ENCODE data around the gene COPS7A. TPM values are rescaled to one million over a fixed set of nuclear protein-coding genes. Genes with fewer than 3 reads are reported as not detected.

COPS7A gene
- total and polyA plus RNA-seq, 9 of the 15 experiments (the other 6 are each of a cell fraction or from before 2014, with no cell fraction given) = 12.7 to 36.0 (median 24.3) TPM

DNA sequence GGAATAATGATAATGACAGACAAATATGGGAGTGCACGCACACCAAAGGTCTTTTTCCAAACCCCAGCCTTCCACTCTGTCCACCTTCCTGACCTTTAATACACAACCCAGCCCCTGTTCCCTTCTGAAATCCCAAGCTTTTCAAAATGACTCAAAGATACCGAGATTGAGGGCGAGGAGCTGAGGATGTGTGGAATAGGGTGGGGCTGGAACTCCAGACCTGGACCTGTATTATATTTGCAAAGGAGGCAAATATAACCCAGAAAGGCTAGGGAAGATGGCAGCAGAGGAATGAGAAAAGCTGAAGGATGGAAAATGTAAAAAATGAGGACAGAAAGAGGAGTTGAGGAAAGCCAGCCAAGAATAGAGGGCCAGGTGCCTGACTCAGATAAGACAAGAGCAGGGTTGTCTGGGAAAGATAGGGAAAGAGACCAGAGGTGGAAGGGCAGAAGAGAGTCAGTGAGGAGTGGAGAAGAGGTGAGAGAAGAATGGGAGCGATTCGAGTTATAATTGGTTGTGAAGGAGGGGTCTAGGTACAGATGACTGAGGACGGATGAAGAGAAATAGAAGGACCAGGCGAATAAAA lies 41.3 kb downstream of the COPS7A start (continued):
- TF ChIP-seq, protein P1, sequence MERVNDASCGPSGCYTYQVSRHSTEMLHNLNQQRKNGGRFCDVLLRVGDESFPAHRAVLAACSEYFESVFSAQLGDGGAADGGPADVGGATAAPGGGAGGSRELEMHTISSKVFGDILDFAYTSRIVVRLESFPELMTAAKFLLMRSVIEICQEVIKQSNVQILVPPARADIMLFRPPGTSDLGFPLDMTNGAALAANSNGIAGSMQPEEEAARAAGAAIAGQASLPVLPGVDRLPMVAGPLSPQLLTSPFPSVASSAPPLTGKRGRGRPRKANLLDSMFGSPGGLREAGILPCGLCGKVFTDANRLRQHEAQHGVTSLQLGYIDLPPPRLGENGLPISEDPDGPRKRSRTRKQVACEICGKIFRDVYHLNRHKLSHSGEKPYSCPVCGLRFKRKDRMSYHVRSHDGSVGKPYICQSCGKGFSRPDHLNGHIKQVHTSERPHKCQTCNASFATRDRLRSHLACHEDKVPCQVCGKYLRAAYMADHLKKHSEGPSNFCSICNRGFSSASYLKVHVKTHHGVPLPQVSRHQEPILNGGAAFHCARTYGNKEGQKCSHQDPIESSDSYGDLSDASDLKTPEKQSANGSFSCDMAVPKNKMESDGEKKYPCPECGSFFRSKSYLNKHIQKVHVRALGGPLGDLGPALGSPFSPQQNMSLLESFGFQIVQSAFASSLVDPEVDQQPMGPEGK (CRISPR knock-in tag; IDR thresholded peaks at IDR 0.05; ENCODE audit: borderline replicate concordance) = no peak
- TF ChIP-seq, protein P2, sequence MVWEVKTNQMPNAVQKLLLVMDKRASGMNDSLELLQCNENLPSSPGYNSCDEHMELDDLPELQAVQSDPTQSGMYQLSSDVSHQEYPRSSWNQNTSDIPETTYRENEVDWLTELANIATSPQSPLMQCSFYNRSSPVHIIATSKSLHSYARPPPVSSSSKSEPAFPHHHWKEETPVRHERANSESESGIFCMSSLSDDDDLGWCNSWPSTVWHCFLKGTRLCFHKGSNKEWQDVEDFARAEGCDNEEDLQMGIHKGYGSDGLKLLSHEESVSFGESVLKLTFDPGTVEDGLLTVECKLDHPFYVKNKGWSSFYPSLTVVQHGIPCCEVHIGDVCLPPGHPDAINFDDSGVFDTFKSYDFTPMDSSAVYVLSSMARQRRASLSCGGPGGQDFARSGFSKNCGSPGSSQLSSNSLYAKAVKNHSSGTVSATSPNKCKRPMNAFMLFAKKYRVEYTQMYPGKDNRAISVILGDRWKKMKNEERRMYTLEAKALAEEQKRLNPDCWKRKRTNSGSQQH (CRISPR knock-in tag; IDR thresholded peaks at IDR 0.05) = peak; percentile 63; the same call in 1 of the 2 replicates
- TF ChIP-seq POLR2A (conservative IDR thresholded peaks at IDR 0.05) = 0 out of 2 replicates have a peak, but pooled peaks have one; percentile 3
- TF ChIP-seq ETV6 (IDR thresholded peaks at IDR 0.05; ENCODE audit: borderline replicate concordance in 1 of 2, low read depth in 2 of 2, low read length in 1 of 2) = no peak
- TF ChIP-seq ETV6 (CRISPR knock-in tag; IDR thresholded peaks at IDR 0.05; ENCODE audit: borderline replicate concordance) = no peak
- TF ChIP-seq PTBP1 (IDR thresholded peaks at IDR 0.05; ENCODE audit: low read depth, low read length) = no peak
- no peak for TF ChIP-seq PHB (CRISPR knock-in tag; IDR thresholded peaks at IDR 0.05)
- TF ChIP-seq MEF2A (IDR thresholded peaks at IDR 0.05; ENCODE audit: control insufficient read depth, low read depth, low read length) = peak; percentile 81
- no peak for TF ChIP-seq KLF1 (tag; IDR thresholded peaks at IDR 0.05)
- TF ChIP-seq ZNF217 (CRISPR knock-in tag; IDR thresholded peaks at IDR 0.05) = no peak
- TF ChIP-seq BCL6 (CRISPR knock-in tag; IDR thresholded peaks at IDR 0.05) = no peak
- no peak for TF ChIP-seq ZFX (CRISPR knock-in tag; IDR thresholded peaks at IDR 0.05)
- TF ChIP-seq ZNF23 (CRISPR knock-in tag; IDR thresholded peaks at IDR 0.05) = no peak
- TF ChIP-seq TGIF2 (CRISPR knock-in tag; IDR thresholded peaks at IDR 0.05) = no peak
- no peak for TF ChIP-seq ZNF134 (CRISPR knock-in tag; conservative IDR thresholded peaks at IDR 0.05)
- TF ChIP-seq SNRNP70 (optimal IDR thresholded peaks at IDR 0.05; ENCODE audit: low read depth, low read length) = no peak

Measured in K562 (cell line).